MM.1S (cell line): Measurements from ENCODE around the gene KHDRBS2.

Experiments used
- DNase-seq: peaks from one replicate; pipeline ENCODE4 v3.0.0-alpha.2; 2015
- H2AFZ ChIP-seq: fragments of 300-600 bp; sonication (generic); 2 replicates; pipeline ENCODE4 v1.6.0; 2016; ENCODE audit warnings: antibody characterized with exemption, low read length
- H3F3A ChIP-seq: fragments of 300-600 bp; sonication (generic); 2 replicates; pipeline ENCODE4 v1.6.1; 2016; ENCODE audit warnings: mild to moderate bottlenecking, antibody characterized with exemption, low read length, moderate library complexity, mixed read lengths; ENCODE audit not compliant: insufficient read depth
- H3K27ac ChIP-seq: fragments of 300-600 bp; sonication (generic); 2 replicates; pipeline ENCODE4 v1.5.1; 2016; ENCODE audit warnings: mild to moderate bottlenecking, low read length
- H3K27me3 ChIP-seq: fragments of 300-600 bp; sonication (generic); replicated peaks from 2 replicates; pipeline ENCODE4 v1.6.0; 2016; ENCODE audit warnings: low read length; ENCODE audit not compliant: insufficient read depth
- H3K36me3 ChIP-seq: fragments of 300-600 bp; sonication (generic); replicated peaks from 2 replicates; pipeline ENCODE4 v1.6.1; 2016; ENCODE audit warnings: mild to moderate bottlenecking, low read length, mixed read lengths; ENCODE audit not compliant: insufficient read depth
- H3K4me1 ChIP-seq: fragments of 300-600 bp; sonication (generic); 2 replicates; pipeline ENCODE4 v1.6.1; 2016; ENCODE audit warnings: low read length, mixed read lengths
- H3K4me2 ChIP-seq: fragments of 300-600 bp; sonication (generic); 2 replicates; pipeline ENCODE4 v1.6.0; 2016; ENCODE audit warnings: low read depth, low read length
- H3K4me3 ChIP-seq: fragments of 300-600 bp; sonication (generic); 2 replicates; pipeline ENCODE4 v1.5.1; 2016; ENCODE audit warnings: low read length, mixed read lengths
- H3K79me2 ChIP-seq: fragments of 300-600 bp; sonication (generic); 2 replicates; pipeline ENCODE4 v1.6.1; 2016; ENCODE audit warnings: mixed run types, low read length, mixed read lengths
- H3K9ac ChIP-seq: fragments of 300-600 bp; sonication (generic); 2 replicates; pipeline ENCODE4 v1.6.1; 2016; ENCODE audit warnings: low read length, mixed read lengths
- H3K9me2 ChIP-seq: fragments of 300-600 bp; sonication (generic); replicated peaks from 2 replicates; pipeline ENCODE4 v1.6.1; 2016; ENCODE audit warnings: mild to moderate bottlenecking, low read length, mixed read lengths; ENCODE audit not compliant: insufficient read depth
- H3K9me3 ChIP-seq: fragments of 300-600 bp; sonication (generic); replicated peaks from 2 replicates; pipeline ENCODE4 v1.6.1; 2016; ENCODE audit warnings: mild to moderate bottlenecking, low read length, mixed read lengths; ENCODE audit not compliant: insufficient read depth
- H4K20me1 ChIP-seq: fragments of 300-600 bp; sonication (generic); 2 replicates; pipeline ENCODE4 v1.6.1; 2016; ENCODE audit warnings: mild to moderate bottlenecking, low read length, moderate library complexity, mixed read lengths; ENCODE audit not compliant: insufficient read depth
- EZH2 ChIP-seq: fragments of 300-600 bp; sonication (generic); optimal IDR thresholded peaks from 2 replicates; pipeline ENCODE3; 2017; ENCODE audit warnings: low read depth, mild to moderate bottlenecking, antibody characterized with exemption, low read length, mixed read lengths
- EZH2phosphoT487 ChIP-seq: fragments of 300-600 bp; sonication (generic); IDR thresholded peaks from 2 replicates; pipeline ENCODE4 v1.6.1; 2018; ENCODE audit warnings: antibody characterized with exemption, low read length
- TF ChIP-seq, protein P1 (sequence below): fragments of 300-600 bp; sonication (generic); IDR thresholded peaks from 2 replicates; pipeline ENCODE4 v1.5.1; 2016; ENCODE audit warnings: antibody characterized with exemption, low read length, mixed read lengths

KHDRBS2 gene

DNA sequence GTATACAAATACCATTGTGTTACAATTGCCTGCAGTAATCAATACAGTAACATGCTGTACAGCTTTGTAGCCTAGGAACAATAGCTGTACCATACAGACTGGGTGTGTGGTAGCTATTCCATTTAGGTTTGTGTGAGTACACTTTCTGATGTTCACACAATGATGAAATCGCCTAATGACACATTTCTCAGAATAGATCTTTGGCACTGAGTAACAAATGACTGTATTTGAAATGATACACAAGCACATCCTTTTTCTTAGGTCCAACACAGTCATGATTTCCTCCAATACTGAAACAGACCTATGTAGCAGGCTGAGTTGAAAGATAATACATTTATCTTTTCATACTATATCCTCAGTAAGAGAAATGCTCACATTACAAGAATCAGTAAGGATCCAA, 13.9 kb downstream of the KHDRBS2 start:
- H3K36me3 ChIP-seq = no peaks in the 10 kb centered on the region
- H3K79me2 ChIP-seq = peaks cover 3% of the 10 kb centered on the region; the same call in 1 of the 2 replicates
- no peaks in the 10 kb centered on the region for H3K27me3 ChIP-seq
- no peak overlapping the region for H3K9ac ChIP-seq
- no peaks in the 10 kb centered on the region for H3K9me3 ChIP-seq
- DNase-seq = no peak
- no peak overlapping the region for H3K4me3 ChIP-seq
- H3K4me1 ChIP-seq = no peaks in the 10 kb centered on the region
- H3K4me2 ChIP-seq = no peak overlapping the region
- H3F3A ChIP-seq = no peaks in the 10 kb centered on the region; the same call in 1 of the 2 replicates
- no peaks in the 10 kb centered on the region for H3K9me2 ChIP-seq
- no peak overlapping the region for H3K27ac ChIP-seq
- H4K20me1 ChIP-seq = no peaks in the 10 kb centered on the region
- no peak overlapping the region for H2AFZ ChIP-seq
- TF ChIP-seq EZH2phosphoT487 (no peak), EZH2 (no peak)
- TF ChIP-seq, protein P1, sequence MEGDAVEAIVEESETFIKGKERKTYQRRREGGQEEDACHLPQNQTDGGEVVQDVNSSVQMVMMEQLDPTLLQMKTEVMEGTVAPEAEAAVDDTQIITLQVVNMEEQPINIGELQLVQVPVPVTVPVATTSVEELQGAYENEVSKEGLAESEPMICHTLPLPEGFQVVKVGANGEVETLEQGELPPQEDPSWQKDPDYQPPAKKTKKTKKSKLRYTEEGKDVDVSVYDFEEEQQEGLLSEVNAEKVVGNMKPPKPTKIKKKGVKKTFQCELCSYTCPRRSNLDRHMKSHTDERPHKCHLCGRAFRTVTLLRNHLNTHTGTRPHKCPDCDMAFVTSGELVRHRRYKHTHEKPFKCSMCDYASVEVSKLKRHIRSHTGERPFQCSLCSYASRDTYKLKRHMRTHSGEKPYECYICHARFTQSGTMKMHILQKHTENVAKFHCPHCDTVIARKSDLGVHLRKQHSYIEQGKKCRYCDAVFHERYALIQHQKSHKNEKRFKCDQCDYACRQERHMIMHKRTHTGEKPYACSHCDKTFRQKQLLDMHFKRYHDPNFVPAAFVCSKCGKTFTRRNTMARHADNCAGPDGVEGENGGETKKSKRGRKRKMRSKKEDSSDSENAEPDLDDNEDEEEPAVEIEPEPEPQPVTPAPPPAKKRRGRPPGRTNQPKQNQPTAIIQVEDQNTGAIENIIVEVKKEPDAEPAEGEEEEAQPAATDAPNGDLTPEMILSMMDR = no peak

DNA sequence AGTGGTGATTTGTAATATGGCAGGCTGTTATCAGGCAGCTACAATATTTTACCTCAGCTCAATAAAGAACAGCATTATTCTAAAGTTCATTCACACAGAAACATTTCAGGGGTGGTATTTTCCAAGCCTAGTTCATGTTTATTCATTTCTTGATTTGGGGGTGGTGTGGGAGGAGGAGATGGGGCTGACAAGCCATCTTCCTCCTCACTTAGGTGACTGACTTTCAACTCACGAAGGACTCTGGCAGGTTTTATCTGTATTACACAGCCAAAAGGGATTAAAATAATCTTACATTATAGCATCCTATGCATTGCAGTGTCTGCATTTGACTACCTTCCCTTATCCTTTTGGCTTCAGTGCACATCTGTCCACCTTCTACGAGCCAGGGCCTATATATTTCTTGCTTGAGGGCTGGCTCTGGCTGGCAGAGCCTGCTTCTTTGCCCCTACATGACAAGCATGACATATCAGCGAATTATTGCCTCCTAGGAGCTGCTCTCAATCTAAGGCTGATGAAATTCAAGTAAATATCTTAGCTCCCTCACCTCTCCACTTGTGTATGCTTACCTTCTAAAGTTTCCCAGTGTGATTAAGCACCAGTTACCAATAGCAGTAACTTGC, 20.0 kb downstream of the KHDRBS2 start:
- TF ChIP-seq EZH2phosphoT487 (no peak), EZH2 (no peak)
- TF ChIP-seq, protein P1 = no peak
- no peaks in the 10 kb centered on the region for H3K36me3 ChIP-seq
- H2AFZ ChIP-seq = no peak overlapping the region
- no peaks in the 10 kb centered on the region for H3K27me3 ChIP-seq
- H3K27ac ChIP-seq = no peak overlapping the region
- no peaks in the 10 kb centered on the region for H3K9me2 ChIP-seq
- H3K4me3 ChIP-seq = no peak overlapping the region
- H3K79me2 ChIP-seq = no peaks in the 10 kb centered on the region
- DNase-seq = no peak
- no peaks in the 10 kb centered on the region for H3K9me3 ChIP-seq
- no peak overlapping the region for H3K9ac ChIP-seq
- no peaks in the 10 kb centered on the region for H3F3A ChIP-seq
- H4K20me1 ChIP-seq = no peaks in the 10 kb centered on the region
- H3K4me2 ChIP-seq = no peak overlapping the region
- no peaks in the 10 kb centered on the region for H3K4me1 ChIP-seq

DNA sequence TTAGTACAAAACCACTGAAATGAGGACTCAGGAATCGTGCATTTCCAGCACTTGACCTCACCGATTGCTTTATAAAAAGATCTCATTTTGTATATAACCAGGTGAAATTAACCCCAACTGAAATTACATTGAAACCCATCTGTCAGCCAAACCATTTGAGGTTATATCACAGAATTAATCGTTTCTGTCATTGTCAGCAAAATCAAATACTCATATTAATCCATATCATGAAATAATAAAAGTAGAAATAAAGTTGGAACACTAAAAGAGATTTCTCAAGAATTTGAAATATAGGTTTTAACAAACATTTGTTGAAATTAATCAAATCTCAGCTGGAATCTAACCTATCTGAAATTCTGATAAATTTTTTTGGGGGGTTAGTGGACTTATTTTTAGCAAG, 23.7 kb downstream of the KHDRBS2 start:
- DNase-seq = no peak
- H3K36me3 ChIP-seq = no peaks in the 10 kb centered on the region
- no peaks in the 10 kb centered on the region for H4K20me1 ChIP-seq
- no peaks in the 10 kb centered on the region for H3K9me3 ChIP-seq
- H3K9me2 ChIP-seq = no peaks in the 10 kb centered on the region
- TF ChIP-seq EZH2 = no peak
- TF ChIP-seq, protein P1 = no peak
- no peak for TF ChIP-seq EZH2phosphoT487
- H3K4me3 ChIP-seq = no peak overlapping the region
- H3K4me1 ChIP-seq = no peaks in the 10 kb centered on the region
- no peaks in the 10 kb centered on the region for H3K79me2 ChIP-seq
- no peaks in the 10 kb centered on the region for H3F3A ChIP-seq
- no peaks in the 10 kb centered on the region for H3K27me3 ChIP-seq
- no peak overlapping the region for H3K9ac ChIP-seq
- no peak overlapping the region for H3K4me2 ChIP-seq
- no peak overlapping the region for H2AFZ ChIP-seq
- H3K27ac ChIP-seq = no peak overlapping the region
